Activated CD4-positive, alpha-beta T cell treated with anti-CD3 and anti-CD28 coated beads, Interleukin-2, Interleukin-6, amounts not matched to agents 100 ng/mL and 50 ng/mL, durations not matched to agents 16 hours and 8 hours (primary cell): ENCODE results near the gene NAALADL1.

Source experiments
- DNase-seq: peaks from one replicate; pipeline ENCODE4 v3.0.0-alpha.2; 2020

Gene NAALADL1

GRCh38 chr11:65058419-65059054 is at the start of gene NAALADL1:
Gene NAALADL1, minus strand, starts transcription at chr11:65058553. Its CDS starts 32 bp downstream, at chr11:65058521.
- no peak for DNase-seq

- no peak for DNase-seq
Observed at GRCh38 chr11:65107751-65108468, 49.6 kb upstream of the NAALADL1 start.

- DNase-seq = no peak
Observed at GRCh38 chr11:65107078-65107477, 48.7 kb upstream of the NAALADL1 start.

- no peak for DNase-seq
Observed at GRCh38 chr11:65104628-65105027, 46.3 kb upstream of the NAALADL1 start.

- DNase-seq = no peak
Observed at GRCh38 chr11:65103476-65103875, 45.1 kb upstream of the NAALADL1 start.

- DNase-seq = no peak
Observed at GRCh38 chr11:65102142-65103095, 44.1 kb upstream of the NAALADL1 start.

- DNase-seq = no peak
Observed at GRCh38 chr11:65100674-65101350, 42.5 kb upstream of the NAALADL1 start.

GRCh38 chr11:65096926-65097325 is 38.6 kb upstream of the NAALADL1 start:
- DNase-seq = no peak

- peak; percentile 91 for DNase-seq
Observed at GRCh38 chr11:65095974-65096806, 37.8 kb upstream of the NAALADL1 start, which contains the start of gene VPS51. Gene VPS51, plus strand, starts transcription at chr11:65096214. Its CDS starts 37 bp downstream, at chr11:65096251.

GRCh38 chr11:65095427-65095826 is 37.1 kb upstream of the NAALADL1 start:
- no peak for DNase-seq

GRCh38 chr11:65090628-65091027 is 32.3 kb upstream of the NAALADL1 start:
- DNase-seq = no peak

- no peak for DNase-seq
Observed at GRCh38 chr11:65089621-65090020, 31.3 kb upstream of the NAALADL1 start.

- no peak for DNase-seq
Observed at GRCh38 chr11:65087827-65088226, 29.5 kb upstream of the NAALADL1 start.

- no peak for DNase-seq
Observed at GRCh38 chr11:65087216-65087615, 28.9 kb upstream of the NAALADL1 start.

GRCh38 chr11:65086809-65087208 is 28.5 kb upstream of the NAALADL1 start:
- DNase-seq = no peak

- DNase-seq = no peak
Observed at GRCh38 chr11:65085446-65085845, 27.1 kb upstream of the NAALADL1 start.

- no peak for DNase-seq
Observed at GRCh38 chr11:65084598-65085375, 26.4 kb upstream of the NAALADL1 start.

- DNase-seq = peak; percentile 98
Observed at GRCh38 chr11:65083834-65084597, 25.7 kb upstream of the NAALADL1 start, which contains the start of the genes CDCA5 and ZFPL1. Gene CDCA5, minus strand, starts transcription at chr11:65084040. Its CDS starts 62 bp downstream, at chr11:65083978. Gene ZFPL1, plus strand, starts transcription at chr11:65084222. Its CDS starts 477 bp downstream, at chr11:65084699.

- DNase-seq = peak; percentile 17
Observed at GRCh38 chr11:65083134-65083833, 24.9 kb upstream of the NAALADL1 start.
